Myocyte (in vitro differentiated cells): ENCODE measurements around the gene DZIP3. TPM values are rescaled to one million over a fixed set of nuclear protein-coding genes. Genes with fewer than 3 reads are reported as not detected.
A peak's percentile ranks its signal among the peaks of the same experiment; 100 is the strongest.

ENCODE experiments used
- DNase-seq: peaks from one replicate; pipeline ENCODE4 v3.0.0-alpha.2; 2012; ENCODE audit warnings: low read depth
- polyA plus RNA-seq: library from polyadenylated mRNA; unstranded; fragments of >200 nt; gene quantifications from one replicate; pipeline ENCODE4 v1.2.1, GENCODE V29; 2012; ENCODE audit warnings: missing spikeins
- total RNA-seq: library from RNA; depleted of rRNA; stranded (reverse); fragments of >200 nt; gene quantifications from 2 replicates; pipeline ENCODE4 v1.2.3, GENCODE V29; 2014

DZIP3 gene
- total RNA-seq: 24.5 and 32.4 TPM in 2 replicates
- polyA plus RNA-seq: 6.8 TPM

DNA sequence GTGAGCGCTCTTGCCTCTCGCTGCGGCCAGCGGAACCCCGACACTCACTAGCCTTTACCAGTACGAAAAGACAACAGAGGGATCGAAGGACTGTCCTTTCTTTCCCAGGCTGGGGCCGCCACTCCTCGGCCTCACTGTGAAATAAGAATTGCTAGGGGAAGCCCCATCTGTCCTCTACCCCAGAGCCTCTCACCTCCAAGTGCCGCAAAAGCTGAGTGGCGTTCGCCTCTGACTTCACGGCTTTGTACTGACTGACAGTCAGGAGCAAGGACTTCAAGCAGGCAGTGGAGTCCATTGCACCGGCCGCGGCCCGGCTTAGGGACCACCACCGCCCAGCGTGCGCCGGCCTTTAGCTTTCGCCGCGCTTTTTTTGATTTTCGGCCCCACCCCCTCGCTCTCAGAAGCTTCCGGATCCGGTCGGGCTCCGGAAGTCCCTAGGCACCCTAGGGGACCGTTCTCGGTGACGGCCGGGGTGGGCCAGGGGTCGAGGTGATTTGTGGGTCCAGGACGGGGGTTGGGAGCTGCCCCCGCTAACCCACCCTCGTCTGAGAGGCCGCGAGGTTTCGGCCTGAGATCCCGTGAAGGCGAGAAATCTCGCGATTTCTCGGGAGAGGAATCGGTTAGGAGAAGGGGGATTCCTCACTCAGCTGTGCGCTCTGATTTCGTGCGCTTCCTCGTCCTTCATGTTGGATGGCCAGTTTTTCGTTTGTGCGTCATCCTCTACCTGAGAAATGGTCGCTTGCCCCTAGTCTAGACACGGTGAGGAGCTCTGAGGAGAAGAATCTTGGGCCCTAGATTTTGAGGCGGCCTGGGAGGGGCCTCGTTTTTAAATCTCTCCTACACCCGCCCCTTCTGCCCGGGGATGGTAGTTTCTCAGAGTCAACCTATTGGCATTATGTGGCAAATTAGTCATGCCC lies at the start of gene DZIP3, which contains the start of gene CIP2A:
DZIP3 (plus strand) TSS at position 642 of the 917 bp plus-strand sequence. CDS start 15,685 bp downstream, outside the sequence.
CIP2A (minus strand) TSS at position 358 of the 917 bp plus-strand sequence; CDS start at position 295, 63 bp downstream.
- peak; percentile 97 for DNase-seq

- no peak for DNase-seq
These were observed 43.3 kb upstream of the DZIP3 start for GRCh38 chr3:108546247-108546646.

DNA sequence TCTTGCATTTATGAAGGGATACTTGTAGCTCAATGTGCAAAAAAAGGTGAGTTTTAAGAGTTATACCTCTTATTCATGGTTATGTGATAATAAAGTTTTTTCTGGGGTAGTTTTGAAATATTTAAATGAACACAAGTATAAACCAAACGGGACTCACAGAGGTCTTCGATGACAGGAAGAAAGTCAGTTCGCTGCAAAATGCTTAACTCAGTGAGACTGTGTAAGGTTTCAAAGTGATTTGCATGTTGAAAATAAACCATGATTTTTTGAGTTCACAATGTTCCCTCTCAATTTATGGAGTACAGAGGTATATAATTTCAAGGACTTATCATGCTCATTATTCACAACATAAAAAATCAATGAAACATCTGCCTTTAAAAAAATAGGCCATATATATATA lies 42.8 kb upstream of the DZIP3 start:
- DNase-seq: no peak

DNA sequence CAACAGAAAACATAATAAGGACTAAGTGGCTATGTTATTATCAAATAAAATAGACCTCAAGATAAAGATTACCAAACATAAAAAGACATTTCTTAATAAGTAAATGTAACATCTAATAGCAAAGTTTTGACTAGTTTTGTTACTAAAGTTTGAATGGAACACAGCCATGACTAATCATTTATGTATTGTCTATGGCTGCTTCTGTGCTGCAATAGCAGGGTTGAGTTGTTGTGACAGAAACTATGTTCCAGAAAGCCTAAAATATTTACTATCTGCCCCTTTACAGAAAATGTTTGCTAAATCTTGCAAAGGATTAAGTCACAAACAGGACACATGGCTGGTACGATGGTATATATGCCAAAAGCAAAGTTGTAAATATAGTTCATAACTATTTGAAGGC lies 41.2 kb upstream of the DZIP3 start:
- no peak for DNase-seq

- DNase-seq: no peak
These were observed 40.6 kb upstream of the DZIP3 start for GRCh38 chr3:108548886-108549285.

DNA sequence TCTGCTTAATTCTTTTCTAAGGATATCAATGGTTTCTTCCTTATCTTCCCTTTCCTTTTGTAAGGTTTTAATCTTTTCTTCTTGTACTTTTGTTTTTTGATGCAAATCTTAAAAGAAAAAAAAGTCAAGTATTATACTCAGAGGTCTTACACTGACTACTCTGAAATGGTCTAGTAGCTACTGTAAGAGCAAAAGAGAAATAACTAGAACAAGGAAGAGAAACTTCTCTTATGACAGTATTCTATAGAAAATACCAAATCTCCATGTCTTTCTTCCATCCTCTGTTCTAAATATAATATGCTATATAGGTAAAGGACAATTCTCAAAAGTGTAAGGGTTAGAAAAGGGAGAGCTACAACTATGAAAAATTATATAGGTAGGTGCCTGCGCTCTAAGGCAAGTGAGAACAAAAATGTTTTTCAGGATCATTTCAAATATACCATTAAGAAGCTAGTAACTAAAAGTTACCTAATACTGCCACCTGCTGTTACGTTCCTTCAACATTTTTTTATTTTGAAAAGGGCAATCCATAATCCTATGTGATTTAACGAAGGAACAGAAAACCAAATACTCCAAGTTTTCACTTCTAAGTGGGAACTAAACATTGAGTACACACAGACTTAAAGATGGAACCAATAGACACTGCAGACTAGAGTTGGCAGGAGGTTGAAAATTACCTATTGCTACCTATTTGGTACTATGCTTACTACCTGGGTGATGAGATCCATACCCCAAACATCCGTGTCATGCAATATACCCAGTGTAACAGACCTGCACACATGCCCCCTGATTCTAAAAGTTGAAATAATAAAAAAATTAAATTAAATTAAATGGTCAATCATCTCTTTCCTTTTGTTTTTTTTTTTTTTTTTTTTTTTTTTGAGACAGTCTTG lies 37.0 kb upstream of the DZIP3 start:
- peak; percentile 62 for DNase-seq

DNA sequence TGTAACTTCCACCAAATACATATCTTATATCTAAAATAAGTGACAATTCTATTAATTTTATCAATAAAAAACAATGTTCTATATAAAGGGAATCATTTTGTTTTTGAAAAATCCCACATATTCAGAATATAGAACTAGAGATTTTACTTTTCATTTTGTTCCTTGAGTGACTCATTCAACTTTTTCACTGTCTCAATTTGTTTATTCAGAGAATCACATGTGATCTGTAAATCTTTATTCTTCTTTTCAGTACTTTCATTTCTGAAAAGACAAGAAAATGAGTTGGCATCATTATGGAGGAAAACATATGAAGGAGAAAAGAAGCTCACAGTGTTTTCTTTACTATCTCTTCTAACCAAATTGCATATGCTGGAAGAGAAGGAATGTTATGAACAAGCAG lies 35.3 kb upstream of the DZIP3 start:
- no peak for DNase-seq

- DNase-seq: no peak
These were observed 34.5 kb upstream of the DZIP3 start for GRCh38 chr3:108554913-108555571.

DNA sequence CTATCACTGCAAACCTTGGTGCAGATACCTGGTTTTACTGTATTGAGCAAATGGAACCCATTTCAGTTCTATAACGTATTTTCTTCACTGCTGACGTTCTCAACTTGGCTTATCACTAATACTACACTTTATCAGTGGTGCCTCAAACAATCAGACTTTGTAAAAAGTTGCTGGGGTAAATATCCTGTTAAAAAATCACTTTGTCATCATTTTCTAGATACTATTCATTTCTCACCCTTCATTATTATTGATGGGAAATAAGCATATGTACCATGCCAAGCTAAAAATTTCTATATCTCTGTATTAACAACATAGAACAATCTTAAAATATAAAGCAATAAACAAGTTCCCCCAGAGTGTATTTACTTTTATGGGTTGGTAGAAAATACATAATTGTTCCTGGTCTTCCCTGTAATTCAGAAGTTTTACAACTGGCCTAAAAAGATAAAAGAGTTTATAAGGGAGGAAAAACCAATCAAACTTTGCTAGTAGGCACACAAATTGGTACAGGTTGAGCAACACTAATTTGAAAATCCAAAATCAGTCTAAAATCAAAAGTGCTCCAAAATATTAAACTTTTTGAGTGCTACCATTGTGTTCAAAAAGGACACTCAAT lies 33.4 kb upstream of the DZIP3 start:
- DNase-seq: no peak

DNA sequence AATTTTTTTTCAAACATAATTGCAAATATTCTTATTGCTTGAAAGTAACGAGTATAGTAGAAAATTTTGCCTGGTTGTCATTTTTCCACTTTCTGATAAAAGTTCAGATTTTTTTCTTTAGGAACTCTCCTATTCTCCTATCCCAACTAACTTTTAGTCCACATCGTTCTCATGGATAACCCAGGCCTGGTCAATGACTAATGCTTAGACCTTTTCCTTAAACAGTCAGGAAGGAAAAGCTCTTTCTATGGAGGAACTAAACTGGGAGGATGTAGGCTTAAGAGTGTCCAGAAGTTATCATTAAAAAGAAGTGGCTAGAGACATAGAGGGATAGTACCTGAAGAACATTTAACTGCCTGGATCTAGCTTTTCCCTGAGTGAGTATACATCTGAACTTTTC lies 27.0 kb upstream of the DZIP3 start:
- DNase-seq: no peak

- DNase-seq: no peak
These were observed 25.0 kb upstream of the DZIP3 start for GRCh38 chr3:108564564-108564963.

GRCh38 chr3:108565506-108565905 lies 24.0 kb upstream of the DZIP3 start:
- DNase-seq: no peak

DNA sequence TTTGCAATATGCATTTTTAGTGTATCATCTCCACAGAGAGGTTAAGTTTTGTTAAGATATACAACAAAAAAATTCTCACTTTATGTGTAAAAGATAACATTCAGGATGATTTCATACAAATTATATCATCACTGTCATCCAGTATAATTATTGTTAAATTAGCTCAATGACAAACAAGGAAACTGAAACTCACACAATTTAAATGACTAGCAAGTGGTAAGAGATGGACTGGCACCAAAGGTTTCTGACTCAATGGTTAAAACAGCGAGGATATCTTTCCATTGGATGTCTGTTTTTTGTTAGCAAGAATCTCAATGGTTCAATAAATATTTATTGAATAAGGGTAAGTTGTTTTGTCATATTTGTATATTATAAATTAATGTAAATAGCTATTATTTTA lies 22.9 kb upstream of the DZIP3 start:
- DNase-seq: no peak

- DNase-seq: no peak
These were observed 20.2 kb upstream of the DZIP3 start for GRCh38 chr3:108569336-108569735.

GRCh38 chr3:108578064-108578463 lies 11.5 kb upstream of the DZIP3 start:
- DNase-seq: no peak

DNA sequence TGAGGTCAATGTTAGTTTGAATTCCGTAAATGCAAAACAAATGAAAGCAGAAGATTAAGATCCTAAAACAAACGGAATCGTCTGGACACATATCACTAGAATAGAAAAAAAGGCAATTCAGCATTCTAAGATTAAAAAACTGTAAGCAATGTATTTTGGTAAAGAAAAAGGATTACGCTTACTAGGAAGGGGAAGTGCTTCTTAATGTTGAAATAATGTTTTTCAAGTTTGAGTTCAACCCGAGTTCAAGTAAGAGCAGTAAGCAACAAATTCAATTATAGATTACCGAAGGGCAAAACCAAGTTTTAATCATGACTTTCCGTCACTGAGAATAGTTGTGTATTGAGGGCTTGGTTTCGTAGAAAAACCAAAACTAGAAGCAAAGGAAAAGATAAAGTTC lies 921 bp upstream of the DZIP3 start:
- no peak for DNase-seq

GRCh38 chr3:108589998-108590323 lies 439 bp downstream of the DZIP3 start:
- DNase-seq: no peak

GRCh38 chr3:108590460-108590859 lies 938 bp downstream of the DZIP3 start:
- peak; percentile 6 for DNase-seq

GRCh38 chr3:108595321-108595720 lies 5.8 kb downstream of the DZIP3 start:
- DNase-seq: no peak

DNA sequence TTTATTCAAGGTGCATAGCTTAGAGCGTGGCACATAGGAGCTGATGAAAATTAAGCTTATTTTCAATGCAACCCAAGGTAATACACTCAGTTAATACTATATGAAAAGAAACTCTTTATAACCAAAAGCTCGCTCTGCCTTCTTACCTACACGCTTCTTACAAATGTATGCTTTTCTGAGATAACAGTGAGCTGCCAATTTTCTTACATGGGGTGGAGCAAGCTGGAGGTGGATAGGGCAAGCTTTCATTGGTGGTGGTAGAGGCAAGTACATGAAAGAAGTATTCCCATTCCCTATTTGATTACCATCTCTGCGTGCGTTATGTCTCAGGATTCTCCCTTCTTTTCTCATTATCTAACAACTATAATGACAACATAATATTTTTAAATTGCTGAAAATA lies 8.9 kb downstream of the DZIP3 start:
- no peak for DNase-seq
